NCI-H82 (cell line): Measurements from ENCODE around the gene CDC42EP4.

Source experiments
- DNase-seq: peaks from one replicate; lab custom pipeline; 2025; lab: John Stamatoyannopoulos, UW

CDC42EP4 gene

GRCh38 chr17:73251871-73252270, 59.9 kb downstream of the CDC42EP4 start:
- no peak for DNase-seq

- DNase-seq, result no peak
Measured at GRCh38 chr17:73250851-73251640, 60.8 kb downstream of the CDC42EP4 start.

GRCh38 chr17:73249700-73250099, 62.1 kb downstream of the CDC42EP4 start:
- peak; percentile 94 for DNase-seq

- DNase-seq, result peak; percentile 89
Measured at GRCh38 chr17:73248532-73248931, 63.3 kb downstream of the CDC42EP4 start.

GRCh38 chr17:73247726-73248125, 64.1 kb downstream of the CDC42EP4 start:
- DNase-seq, result no peak

GRCh38 chr17:73240561-73240960, 71.2 kb downstream of the CDC42EP4 start:
- DNase-seq, result no peak

- DNase-seq, result no peak
Measured at GRCh38 chr17:73237714-73238113, 74.1 kb downstream of the CDC42EP4 start.

GRCh38 chr17:73234736-73235135, 77.1 kb downstream of the CDC42EP4 start:
- DNase-seq, result no peak
